DOHH2 (cell line): ENCODE results near the gene FKBP10.

ENCODE experiments used
- EZH2phosphoT487 ChIP-seq: fragments of 200-600 bp; sonication (generic); IDR thresholded peaks from 2 replicates; pipeline ENCODE4 v1.6.1; 2017; ENCODE audit warnings: borderline replicate concordance, mild to moderate bottlenecking, antibody characterized with exemption, low read length, moderate library complexity, mixed read lengths
- TF ChIP-seq, protein P1 (sequence below): fragments of 200-600 bp; sonication (generic); IDR thresholded peaks from one replicate; pipeline ENCODE4 v1.5.1; 2014; ENCODE audit warnings: antibody characterized with exemption, mild to moderate bottlenecking, low read depth, low read length; ENCODE audit not compliant: poor library complexity, severe bottlenecking

GRCh38 chr17:41781404-41782110 lies 31.2 kb upstream of the FKBP10 start:
- TF ChIP-seq, protein P1, sequence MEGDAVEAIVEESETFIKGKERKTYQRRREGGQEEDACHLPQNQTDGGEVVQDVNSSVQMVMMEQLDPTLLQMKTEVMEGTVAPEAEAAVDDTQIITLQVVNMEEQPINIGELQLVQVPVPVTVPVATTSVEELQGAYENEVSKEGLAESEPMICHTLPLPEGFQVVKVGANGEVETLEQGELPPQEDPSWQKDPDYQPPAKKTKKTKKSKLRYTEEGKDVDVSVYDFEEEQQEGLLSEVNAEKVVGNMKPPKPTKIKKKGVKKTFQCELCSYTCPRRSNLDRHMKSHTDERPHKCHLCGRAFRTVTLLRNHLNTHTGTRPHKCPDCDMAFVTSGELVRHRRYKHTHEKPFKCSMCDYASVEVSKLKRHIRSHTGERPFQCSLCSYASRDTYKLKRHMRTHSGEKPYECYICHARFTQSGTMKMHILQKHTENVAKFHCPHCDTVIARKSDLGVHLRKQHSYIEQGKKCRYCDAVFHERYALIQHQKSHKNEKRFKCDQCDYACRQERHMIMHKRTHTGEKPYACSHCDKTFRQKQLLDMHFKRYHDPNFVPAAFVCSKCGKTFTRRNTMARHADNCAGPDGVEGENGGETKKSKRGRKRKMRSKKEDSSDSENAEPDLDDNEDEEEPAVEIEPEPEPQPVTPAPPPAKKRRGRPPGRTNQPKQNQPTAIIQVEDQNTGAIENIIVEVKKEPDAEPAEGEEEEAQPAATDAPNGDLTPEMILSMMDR = no peak
- no peak for TF ChIP-seq EZH2phosphoT487
